Measurements from ENCODE around the gene CNGA2.

DNA sequence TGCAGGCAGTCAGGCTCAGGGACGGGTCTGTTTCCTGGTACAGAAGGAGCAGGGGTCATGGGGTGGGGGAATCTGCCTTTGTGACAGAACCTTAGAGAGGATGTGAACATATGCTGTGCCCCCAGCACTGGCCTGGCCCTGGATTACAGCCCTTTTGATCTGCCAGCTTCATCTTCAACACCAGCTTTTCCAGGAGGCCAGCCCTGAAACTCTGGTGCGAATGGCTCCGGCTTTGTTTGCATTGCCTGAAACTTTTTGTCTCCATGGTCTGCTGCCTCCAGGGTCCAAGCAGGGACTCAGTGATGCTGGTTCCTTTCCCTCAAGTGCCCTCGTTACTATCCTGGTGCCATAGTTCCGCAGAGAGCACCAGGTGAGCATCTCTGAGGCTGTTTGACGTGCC, 2.1 kb downstream of the CNGA2 start:
- TF ChIP-seq, protein P1, sequence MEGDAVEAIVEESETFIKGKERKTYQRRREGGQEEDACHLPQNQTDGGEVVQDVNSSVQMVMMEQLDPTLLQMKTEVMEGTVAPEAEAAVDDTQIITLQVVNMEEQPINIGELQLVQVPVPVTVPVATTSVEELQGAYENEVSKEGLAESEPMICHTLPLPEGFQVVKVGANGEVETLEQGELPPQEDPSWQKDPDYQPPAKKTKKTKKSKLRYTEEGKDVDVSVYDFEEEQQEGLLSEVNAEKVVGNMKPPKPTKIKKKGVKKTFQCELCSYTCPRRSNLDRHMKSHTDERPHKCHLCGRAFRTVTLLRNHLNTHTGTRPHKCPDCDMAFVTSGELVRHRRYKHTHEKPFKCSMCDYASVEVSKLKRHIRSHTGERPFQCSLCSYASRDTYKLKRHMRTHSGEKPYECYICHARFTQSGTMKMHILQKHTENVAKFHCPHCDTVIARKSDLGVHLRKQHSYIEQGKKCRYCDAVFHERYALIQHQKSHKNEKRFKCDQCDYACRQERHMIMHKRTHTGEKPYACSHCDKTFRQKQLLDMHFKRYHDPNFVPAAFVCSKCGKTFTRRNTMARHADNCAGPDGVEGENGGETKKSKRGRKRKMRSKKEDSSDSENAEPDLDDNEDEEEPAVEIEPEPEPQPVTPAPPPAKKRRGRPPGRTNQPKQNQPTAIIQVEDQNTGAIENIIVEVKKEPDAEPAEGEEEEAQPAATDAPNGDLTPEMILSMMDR (IDR thresholded peaks at IDR 0.05; ENCODE audit: low read depth, low read length, poor library complexity, severe bottlenecking): no peak
- TF ChIP-seq EZH2phosphoT487 (IDR thresholded peaks at IDR 0.05; ENCODE audit: borderline replicate concordance, low read length): no peak

Data from DOHH2 (cell line).